Measurements from ENCODE around the gene CST11. TPM values are rescaled to one million over a fixed set of nuclear protein-coding genes. Genes with fewer than 3 reads are reported as not detected.

Gene CST11
- total RNA-seq, 4 donors from 2014 or later, result not detected

GRCh38 chr20:23419657-23419994, 33.0 kb downstream of the CST11 start:
- no peaks in the 10 kb centered on the region for H3K27me3 ChIP-seq
- no peak for TF ChIP-seq CTCF (IDR thresholded peaks at IDR 0.05 in 4 of 5, conservative IDR thresholded peaks at IDR 0.05 in 1 of 5)
- no peak for TF ChIP-seq POLR2A (IDR thresholded peaks at IDR 0.05)
- no peaks in the 10 kb centered on the region for H3K36me3 ChIP-seq
- no peak for ATAC-seq
- H3K9me3 ChIP-seq, result no peaks in the 10 kb centered on the region
- peaks cover 30% of the 10 kb centered on the region in 2 donors for H3K4me1 ChIP-seq
- in situ Hi-C loops (cut with MboI; ENCODE audit: low sequenced_read_pairs in 4 of 4), result loop anchor here in 1 of 4 donors (25.0 kb wide), 1 partner anchor 193 kb away; the partner anchor contains the start of gene CST9
- H3K4me3 ChIP-seq, result peak overlapping the region; percentile 83 to 100 (median 96)
- H3K27ac ChIP-seq, result peak overlapping the region; percentile 97 to 99 (median 98)
- intact Hi-C loops (cut with DNase I; ENCODE audit: low total_unique reads), result no loop called here
- no peak for DNase-seq

- intact Hi-C loops (cut with DNase I; ENCODE audit: low total_unique reads), result no loop called here
These were observed 34.8 kb downstream of the CST11 start for GRCh38 chr20:23417861-23418260.

GRCh38 chr20:23415959-23416583, 36.6 kb downstream of the CST11 start:
- ATAC-seq, result no peak
- intact Hi-C loops (cut with DNase I; ENCODE audit: low total_unique reads), result no loop called here
- DNase-seq, result no peak
- H3K9me3 ChIP-seq, result no peaks in the 10 kb centered on the region
- peak overlapping the region in 2 of 4 donors; percentile 97 to 99 for H3K27ac ChIP-seq
- H3K4me1 ChIP-seq, result peaks cover 54 to 59% of the 10 kb centered on the region in 2 donors
- H3K4me3 ChIP-seq, result no peak overlapping the region
- TF ChIP-seq CTCF (IDR thresholded peaks at IDR 0.05 in 4 of 5, conservative IDR thresholded peaks at IDR 0.05 in 1 of 5), result no peak
- no peak for TF ChIP-seq POLR2A (IDR thresholded peaks at IDR 0.05)
- H3K27me3 ChIP-seq, result no peaks in the 10 kb centered on the region
- in situ Hi-C loops (cut with MboI; ENCODE audit: low sequenced_read_pairs in 4 of 4), result loop anchor here in 1 of 4 donors (25.0 kb wide), 1 partner anchor 196 kb away; the partner anchor contains the start of gene CST9
- H3K36me3 ChIP-seq, result no peaks in the 10 kb centered on the region

More at GRCh38 chr20:23417861-23418260, 34.8 kb downstream of the CST11 start:
- ATAC-seq, result no peak
- Histone ChIP-seq H3K36me3 (no peaks in the 10 kb centered on the region), H3K4me1 (peaks cover 40 to 45% of the 10 kb centered on the region in 2 donors), H3K27me3 (no peaks in the 10 kb centered on the region), H3K9me3 (no peaks in the 10 kb centered on the region), H3K4me3 (no peak overlapping the region), H3K27ac (peak overlapping the region in 2 of 4 donors; percentile 97 to 99)
- DNase-seq, result no peak
- in situ Hi-C loops (cut with MboI; ENCODE audit: low sequenced_read_pairs in 4 of 4), result loop anchor here in 1 of 4 donors (25.0 kb wide), 1 partner anchor 194 kb away; the partner anchor contains the start of gene CST9
- TF ChIP-seq CTCF (IDR thresholded peaks at IDR 0.05 in 4 of 5, conservative IDR thresholded peaks at IDR 0.05 in 1 of 5) (no peak), POLR2A (IDR thresholded peaks at IDR 0.05) (no peak)

- H3K27me3 ChIP-seq, result no peaks in the 10 kb centered on the region
- intact Hi-C loops (cut with DNase I; ENCODE audit: low total_unique reads) (no loop called here), in situ Hi-C loops (cut with MboI; ENCODE audit: low sequenced_read_pairs in 4 of 4) (loop anchor here in 1 of 4 donors (25.0 kb wide), 1 partner anchor 197 kb away; the partner anchor contains the start of gene CST9)
- peaks cover 59 to 63% of the 10 kb centered on the region in 2 donors for H3K4me1 ChIP-seq
- TF ChIP-seq CTCF (IDR thresholded peaks at IDR 0.05 in 4 of 5, conservative IDR thresholded peaks at IDR 0.05 in 1 of 5) (no peak), POLR2A (IDR thresholded peaks at IDR 0.05) (no peak)
- DNase-seq (no peak), ATAC-seq (no peak)
- peak overlapping the region in 1 of 4 donors; percentile 97 for H3K27ac ChIP-seq
- no peak overlapping the region for H3K4me3 ChIP-seq
- H3K36me3 ChIP-seq, result no peaks in the 10 kb centered on the region
- no peaks in the 10 kb centered on the region for H3K9me3 ChIP-seq
These were observed 37.1 kb downstream of the CST11 start for GRCh38 chr20:23415555-23415954.
